Measurements from ENCODE around the gene ADAM22.

Gene ADAM22

GRCh38 chr7:88204525-88205110, 270.6 kb downstream of the ADAM22 start:
- Histone ChIP-seq H3K27ac (ENCODE audit: low read depth, low read length) (no peak overlapping the region), H3K9me3 (ENCODE audit: insufficient read depth, low read length) (no peaks in the 10 kb centered on the region), H3K36me3 (ENCODE audit: low read length) (peaks cover 48% of the 10 kb centered on the region), H2AFZ (ENCODE audit: low read depth, low read length, severe bottlenecking) (no peak overlapping the region), H3F3A (ENCODE audit: insufficient read depth) (peaks cover 7% of the 10 kb centered on the region; the same call in 1 of the 2 replicates), H3K9me2 (replicated peaks; ENCODE audit: insufficient read depth, low read length) (no peaks in the 10 kb centered on the region), H3K79me2 (ENCODE audit: insufficient read depth, low read length) (no peaks in the 10 kb centered on the region), H4K20me1 (ENCODE audit: low read depth, low read length) (no peaks in the 10 kb centered on the region), H3K9ac (ENCODE audit: low read length) (no peak overlapping the region), H3K27me3 (ENCODE audit: low read length) (no peaks in the 10 kb centered on the region), H3K4me2 (ENCODE audit: low read depth, low read length, poor library complexity, severe bottlenecking) (no peak overlapping the region), H3K4me3 (ENCODE audit: insufficient read depth, low read length, poor library complexity, severe bottlenecking) (no peak overlapping the region)
- no peak for TF ChIP-seq EZH2phosphoT487 (conservative IDR thresholded peaks at IDR 0.05; ENCODE audit: low read length)
- TF ChIP-seq, protein P1, sequence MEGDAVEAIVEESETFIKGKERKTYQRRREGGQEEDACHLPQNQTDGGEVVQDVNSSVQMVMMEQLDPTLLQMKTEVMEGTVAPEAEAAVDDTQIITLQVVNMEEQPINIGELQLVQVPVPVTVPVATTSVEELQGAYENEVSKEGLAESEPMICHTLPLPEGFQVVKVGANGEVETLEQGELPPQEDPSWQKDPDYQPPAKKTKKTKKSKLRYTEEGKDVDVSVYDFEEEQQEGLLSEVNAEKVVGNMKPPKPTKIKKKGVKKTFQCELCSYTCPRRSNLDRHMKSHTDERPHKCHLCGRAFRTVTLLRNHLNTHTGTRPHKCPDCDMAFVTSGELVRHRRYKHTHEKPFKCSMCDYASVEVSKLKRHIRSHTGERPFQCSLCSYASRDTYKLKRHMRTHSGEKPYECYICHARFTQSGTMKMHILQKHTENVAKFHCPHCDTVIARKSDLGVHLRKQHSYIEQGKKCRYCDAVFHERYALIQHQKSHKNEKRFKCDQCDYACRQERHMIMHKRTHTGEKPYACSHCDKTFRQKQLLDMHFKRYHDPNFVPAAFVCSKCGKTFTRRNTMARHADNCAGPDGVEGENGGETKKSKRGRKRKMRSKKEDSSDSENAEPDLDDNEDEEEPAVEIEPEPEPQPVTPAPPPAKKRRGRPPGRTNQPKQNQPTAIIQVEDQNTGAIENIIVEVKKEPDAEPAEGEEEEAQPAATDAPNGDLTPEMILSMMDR (IDR thresholded peaks at IDR 0.05; ENCODE audit: insufficient read depth, low read length, poor library complexity, severe bottlenecking): no peak

- Histone ChIP-seq H3K9me3 (ENCODE audit: insufficient read depth, low read length) (no peaks in the 10 kb centered on the region), H3K9me2 (replicated peaks; ENCODE audit: insufficient read depth, low read length) (no peaks in the 10 kb centered on the region), H3K9ac (ENCODE audit: low read length) (no peak overlapping the region), H3K27me3 (ENCODE audit: low read length) (no peaks in the 10 kb centered on the region), H3F3A (ENCODE audit: insufficient read depth) (peaks cover 7% of the 10 kb centered on the region; the same call in 1 of the 2 replicates), H3K27ac (ENCODE audit: low read depth, low read length) (no peak overlapping the region), H3K79me2 (ENCODE audit: insufficient read depth, low read length) (no peaks in the 10 kb centered on the region), H3K4me2 (ENCODE audit: low read depth, low read length, poor library complexity, severe bottlenecking) (no peak overlapping the region), H4K20me1 (ENCODE audit: low read depth, low read length) (no peaks in the 10 kb centered on the region), H3K36me3 (ENCODE audit: low read length) (peaks cover 52% of the 10 kb centered on the region), H2AFZ (ENCODE audit: low read depth, low read length, severe bottlenecking) (no peak overlapping the region), H3K4me3 (ENCODE audit: insufficient read depth, low read length, poor library complexity, severe bottlenecking) (no peak overlapping the region)
- no peak for TF ChIP-seq EZH2phosphoT487 (conservative IDR thresholded peaks at IDR 0.05; ENCODE audit: low read length)
- TF ChIP-seq, protein P1 (IDR thresholded peaks at IDR 0.05; ENCODE audit: insufficient read depth, low read length, poor library complexity, severe bottlenecking): no peak
These were observed 271.1 kb downstream of the ADAM22 start for GRCh38 chr7:88205179-88205578.

DNA sequence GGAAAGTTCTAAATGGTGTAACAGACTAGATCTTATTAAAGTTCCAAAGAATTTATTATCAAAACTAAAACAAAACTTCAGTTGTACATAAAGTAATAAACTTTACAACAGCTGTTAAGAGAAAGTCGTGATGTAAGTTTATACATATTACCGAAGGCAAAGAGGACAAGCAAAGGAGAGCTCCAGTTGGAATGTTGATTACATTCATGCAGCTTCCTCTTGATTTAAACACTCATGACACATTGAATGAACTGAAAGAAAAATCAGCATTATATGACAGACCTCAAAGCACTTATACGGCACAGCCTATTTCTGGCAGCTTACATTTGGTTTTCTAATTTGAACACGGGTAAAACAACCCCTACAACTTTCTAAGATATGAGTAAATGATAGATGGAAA, 272.2 kb downstream of the ADAM22 start:
- no peaks in the 10 kb centered on the region for H3K9me2 ChIP-seq (replicated peaks; ENCODE audit: insufficient read depth, low read length)
- no peak overlapping the region for H3K27ac ChIP-seq (ENCODE audit: low read depth, low read length)
- no peak overlapping the region for H3K4me3 ChIP-seq (ENCODE audit: insufficient read depth, low read length, poor library complexity, severe bottlenecking)
- peaks cover 5% of the 10 kb centered on the region; the same call in 1 of the 2 replicates for H4K20me1 ChIP-seq (ENCODE audit: low read depth, low read length)
- H3K9ac ChIP-seq (ENCODE audit: low read length): no peak overlapping the region
- no peaks in the 10 kb centered on the region for H3K79me2 ChIP-seq (ENCODE audit: insufficient read depth, low read length)
- no peak overlapping the region for H3K4me2 ChIP-seq (ENCODE audit: low read depth, low read length, poor library complexity, severe bottlenecking)
- H3K36me3 ChIP-seq (ENCODE audit: low read length): peaks cover 60% of the 10 kb centered on the region
- H2AFZ ChIP-seq (ENCODE audit: low read depth, low read length, severe bottlenecking): no peak overlapping the region
- peaks cover 7% of the 10 kb centered on the region; the same call in 1 of the 2 replicates for H3F3A ChIP-seq (ENCODE audit: insufficient read depth)
- no peak for TF ChIP-seq EZH2phosphoT487 (conservative IDR thresholded peaks at IDR 0.05; ENCODE audit: low read length)
- TF ChIP-seq, protein P1 (IDR thresholded peaks at IDR 0.05; ENCODE audit: insufficient read depth, low read length, poor library complexity, severe bottlenecking): no peak
- H3K27me3 ChIP-seq (ENCODE audit: low read length): no peaks in the 10 kb centered on the region
- H3K9me3 ChIP-seq (ENCODE audit: insufficient read depth, low read length): no peaks in the 10 kb centered on the region
